GM19240 (cell line): Measurements from ENCODE around the gene POR.

Source experiments
- DNase-seq: peaks from one replicate; pipeline ENCODE4 v3.0.0; 2011; ENCODE audit warnings: low spot score; ENCODE audit not compliant: insufficient read length

Gene POR

DNA sequence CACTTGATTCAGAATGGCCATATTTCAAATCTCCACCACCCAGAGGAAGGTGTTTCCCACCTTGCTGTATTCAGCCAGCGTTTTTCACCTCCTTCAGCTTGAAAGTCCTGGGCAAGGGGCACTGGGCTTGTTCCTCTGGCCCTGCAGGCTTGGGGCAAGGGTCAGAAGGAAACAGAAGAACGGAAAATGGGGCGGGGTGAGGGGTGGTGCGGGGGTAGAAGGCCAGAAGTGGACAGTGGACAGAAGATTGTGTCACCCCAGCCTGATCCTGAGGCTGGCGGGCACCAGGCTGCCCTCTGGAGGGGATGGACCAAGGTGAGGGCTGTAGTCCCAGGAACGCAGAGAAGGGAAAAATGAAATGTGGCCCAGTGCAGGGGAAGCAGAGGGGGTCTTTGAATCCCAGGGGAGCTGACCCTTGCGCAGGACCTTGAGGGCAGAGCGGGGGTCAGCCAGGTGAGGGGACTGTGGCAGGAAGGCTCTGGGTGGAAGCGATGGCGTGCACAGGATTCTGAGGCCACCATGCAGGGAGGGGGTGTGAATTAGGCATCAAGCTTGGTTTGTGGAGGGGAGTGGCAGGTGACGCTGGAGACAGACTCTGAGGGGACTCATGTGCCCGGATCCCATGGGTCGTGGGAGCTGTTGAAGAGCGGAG lies 56.5 kb downstream of the POR start:
- no peak for DNase-seq

- no peak for DNase-seq
These were observed 57.2 kb downstream of the POR start for GRCh38 chr7:75971961-75972763.

GRCh38 chr7:75977743-75978142 lies 62.8 kb downstream of the POR start:
- DNase-seq, result no peak

- DNase-seq, result no peak
These were observed 64.9 kb downstream of the POR start for GRCh38 chr7:75979759-75980429.

DNA sequence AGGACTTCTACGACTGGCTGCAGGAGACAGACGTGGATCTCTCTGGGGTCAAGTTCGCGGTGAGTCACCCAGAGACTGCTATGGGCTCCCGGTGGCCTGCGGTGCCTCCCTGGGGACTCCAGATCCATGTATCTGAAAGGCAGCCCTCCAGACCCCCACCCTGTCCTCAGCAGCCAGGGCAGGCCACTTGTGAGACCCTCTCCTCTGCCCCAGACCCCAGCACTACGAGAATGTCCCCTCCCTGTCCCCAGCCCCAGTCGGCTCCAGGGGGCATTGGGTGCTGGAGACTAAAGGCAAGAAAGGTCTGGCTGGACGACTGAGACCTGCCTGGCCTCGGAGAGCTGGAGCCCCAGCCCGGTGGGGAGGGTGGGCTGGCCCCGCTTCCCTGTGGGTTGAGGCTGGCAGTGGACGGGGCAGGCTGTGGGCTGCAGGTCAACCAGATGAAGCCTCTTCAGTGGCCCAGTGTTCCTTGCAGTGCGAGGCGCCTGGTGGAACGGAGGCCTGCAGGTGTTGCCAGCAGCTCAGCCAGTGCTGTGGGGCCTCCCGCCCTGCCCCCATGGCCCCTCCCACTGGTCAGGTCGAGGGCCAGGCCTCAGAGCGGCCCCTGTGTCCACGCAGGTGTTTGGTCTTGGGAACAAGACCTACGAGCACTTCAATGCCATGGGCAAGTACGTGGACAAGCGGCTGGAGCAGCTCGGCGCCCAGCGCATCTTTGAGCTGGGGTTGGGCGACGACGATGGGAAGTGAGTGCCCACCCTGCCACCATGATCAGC lies 65.7 kb downstream of the POR start:
- no peak for DNase-seq

GRCh38 chr7:75981203-75981452 lies 66.2 kb downstream of the POR start:
- DNase-seq, result no peak

DNA sequence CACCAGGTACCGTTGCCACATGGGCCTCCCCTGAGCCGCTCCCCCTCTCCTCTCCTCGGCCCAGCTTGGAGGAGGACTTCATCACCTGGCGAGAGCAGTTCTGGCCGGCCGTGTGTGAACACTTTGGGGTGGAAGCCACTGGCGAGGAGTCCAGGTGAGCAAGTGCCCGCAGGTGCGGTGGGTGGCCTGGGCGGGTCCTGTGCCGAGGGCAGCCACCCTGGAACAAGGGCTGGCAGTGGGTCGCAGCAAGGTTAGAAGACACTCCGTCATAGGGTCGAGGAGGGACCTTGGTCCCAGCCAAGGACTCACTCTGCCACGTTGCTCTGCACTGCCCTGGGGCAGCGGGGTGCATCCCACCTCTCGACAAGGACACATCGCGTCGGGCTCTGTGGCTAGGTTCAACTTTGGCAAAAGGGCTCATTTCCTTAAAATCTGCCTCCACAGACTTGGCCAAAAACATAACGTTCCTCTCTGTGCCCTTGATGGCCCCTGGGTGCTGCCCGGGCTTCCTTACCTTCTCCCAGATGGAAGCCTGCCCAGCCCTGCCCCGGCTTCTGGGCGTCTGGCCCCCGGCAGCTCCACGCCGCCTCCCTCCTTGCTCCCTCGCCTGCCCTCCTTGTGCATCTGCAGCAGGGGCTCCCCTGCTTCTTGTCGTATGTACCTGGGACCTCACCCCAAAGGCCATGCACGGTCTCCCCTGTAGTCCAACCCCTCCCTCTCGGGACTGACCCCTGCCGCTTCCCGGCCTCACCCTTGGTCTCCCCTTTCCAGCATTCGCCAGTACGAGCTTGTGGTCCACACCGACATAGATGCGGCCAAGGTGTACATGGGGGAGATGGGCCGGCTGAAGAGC lies 66.7 kb downstream of the POR start:
- no peak for DNase-seq

- DNase-seq, result no peak
These were observed 67.5 kb downstream of the POR start for GRCh38 chr7:75982306-75983064.

GRCh38 chr7:75983471-75984129 lies 68.6 kb downstream of the POR start:
- no peak for DNase-seq

DNA sequence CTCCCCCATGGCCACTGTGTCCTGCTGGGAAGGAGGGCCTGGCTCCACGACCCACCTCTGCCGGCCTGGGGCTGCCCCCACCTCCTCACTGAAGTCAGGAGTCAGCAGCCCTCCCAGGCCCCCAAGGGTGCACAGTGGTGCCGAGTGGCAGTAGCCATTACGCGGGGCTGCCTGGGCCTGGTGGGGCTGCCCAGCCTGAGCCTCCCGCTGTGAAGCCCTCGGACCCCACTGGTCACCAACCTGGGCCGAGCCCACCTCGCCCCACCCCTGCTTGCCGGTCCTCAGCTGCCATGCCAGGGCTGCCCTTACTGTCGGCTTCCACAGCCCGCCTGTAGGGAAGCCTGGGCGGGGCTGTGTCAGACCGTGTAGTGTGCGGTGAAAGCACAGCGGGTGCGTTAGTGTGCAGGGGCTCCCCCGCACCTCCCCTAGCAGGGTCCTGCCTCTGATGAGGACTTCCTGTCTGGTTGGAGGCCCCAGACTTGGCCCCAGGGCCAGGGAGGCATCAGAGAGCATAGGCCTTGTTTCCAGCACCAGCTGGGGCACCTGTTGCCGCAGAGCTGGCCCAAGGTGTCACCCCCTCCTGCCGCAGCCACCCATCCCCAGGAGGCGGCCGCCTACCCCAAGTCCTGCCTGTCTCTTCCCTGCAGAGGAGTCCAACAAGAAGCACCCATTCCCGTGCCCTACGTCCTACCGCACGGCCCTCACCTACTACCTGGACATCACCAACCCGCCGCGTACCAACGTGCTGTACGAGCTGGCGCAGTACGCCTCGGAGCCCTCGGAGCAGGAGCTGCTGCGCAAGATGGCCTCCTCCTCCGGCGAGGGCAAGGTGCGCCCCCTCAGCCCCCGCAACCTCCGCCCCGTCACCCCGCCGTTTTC lies 69.4 kb downstream of the POR start:
- DNase-seq, result no peak

DNA sequence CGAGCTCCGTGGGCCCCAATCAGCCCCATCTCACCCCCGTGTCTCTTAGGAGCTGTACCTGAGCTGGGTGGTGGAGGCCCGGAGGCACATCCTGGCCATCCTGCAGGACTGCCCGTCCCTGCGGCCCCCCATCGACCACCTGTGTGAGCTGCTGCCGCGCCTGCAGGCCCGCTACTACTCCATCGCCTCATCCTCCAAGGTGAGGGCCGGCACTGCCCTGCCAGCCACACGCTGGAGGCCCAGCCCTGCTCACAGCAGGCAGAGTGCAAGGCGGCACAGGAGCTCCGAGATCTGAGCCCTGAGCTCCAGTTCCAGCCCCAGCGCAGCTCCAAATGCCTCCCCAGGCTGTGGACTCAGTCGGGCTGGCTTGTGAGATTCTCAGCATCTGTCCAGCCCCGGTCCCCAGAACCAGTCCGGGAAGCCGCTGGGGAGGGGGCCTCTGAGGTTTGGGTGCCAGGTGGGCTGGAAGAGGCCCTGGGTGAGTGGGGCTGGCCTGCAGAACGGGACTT lies 70.1 kb downstream of the POR start:
- DNase-seq, result no peak

DNA sequence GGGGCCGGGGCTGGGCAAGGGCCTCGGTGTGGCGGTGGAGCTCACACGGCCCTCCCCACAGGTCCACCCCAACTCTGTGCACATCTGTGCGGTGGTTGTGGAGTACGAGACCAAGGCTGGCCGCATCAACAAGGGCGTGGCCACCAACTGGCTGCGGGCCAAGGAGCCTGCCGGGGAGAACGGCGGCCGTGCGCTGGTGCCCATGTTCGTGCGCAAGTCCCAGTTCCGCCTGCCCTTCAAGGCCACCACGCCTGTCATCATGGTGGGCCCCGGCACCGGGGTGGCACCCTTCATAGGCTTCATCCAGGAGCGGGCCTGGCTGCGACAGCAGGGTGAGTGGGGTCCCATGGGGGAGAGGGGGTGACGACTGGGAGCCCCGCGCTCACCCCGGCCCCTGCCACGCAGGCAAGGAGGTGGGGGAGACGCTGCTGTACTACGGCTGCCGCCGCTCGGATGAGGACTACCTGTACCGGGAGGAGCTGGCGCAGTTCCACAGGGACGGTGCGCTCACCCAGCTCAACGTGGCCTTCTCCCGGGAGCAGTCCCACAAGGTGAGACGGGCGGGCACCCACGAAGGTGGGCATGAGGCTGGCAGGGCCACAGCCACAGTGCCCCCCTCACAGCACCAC lies 70.7 kb downstream of the POR start:
- no peak for DNase-seq

- no peak for DNase-seq
These were observed 71.3 kb downstream of the POR start for GRCh38 chr7:75986147-75986781.

DNA sequence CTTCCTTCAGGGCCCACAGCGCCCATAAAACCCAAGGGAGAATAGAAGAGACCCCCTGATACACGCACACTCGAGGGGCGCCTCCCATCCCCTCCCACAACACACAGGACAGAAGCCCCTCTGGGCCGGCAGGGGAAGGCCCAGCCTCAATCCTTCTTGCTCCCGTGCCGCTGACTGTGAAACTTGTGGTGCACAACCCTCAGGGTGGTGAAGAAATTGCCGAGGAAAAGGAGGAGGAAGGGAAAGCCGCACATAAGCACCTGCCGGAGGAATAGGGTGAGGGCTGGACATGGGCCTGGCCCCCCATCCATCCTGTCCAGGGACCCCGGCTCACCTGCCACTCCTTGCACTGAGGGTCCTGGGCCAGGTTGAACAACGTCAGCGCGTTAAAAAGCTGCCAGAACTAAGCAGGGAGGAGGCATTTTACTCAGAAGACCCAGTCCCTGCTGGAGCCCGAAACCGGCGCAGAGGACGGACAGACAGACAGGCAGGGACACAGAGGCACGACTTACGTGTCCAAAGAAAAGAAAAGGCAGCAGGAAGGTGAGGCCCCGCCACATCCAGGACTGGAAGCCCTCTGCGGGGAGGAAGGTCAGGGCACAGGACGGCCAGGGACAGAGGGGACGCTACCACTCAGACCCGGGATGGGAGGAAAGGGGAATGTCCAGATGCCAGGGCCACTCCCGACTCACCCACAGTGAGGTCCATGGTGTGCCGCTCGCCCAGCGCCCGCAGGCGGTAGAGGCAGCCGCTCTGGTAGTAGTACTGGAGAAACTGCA lies 72.3 kb downstream of the POR start:
- no peak for DNase-seq

GRCh38 chr7:75987805-75988567 lies 73.0 kb downstream of the POR start:
- DNase-seq, result no peak
